MCF 10A (cell line): ENCODE measurements around the gene OSBPL2. TPM values are rescaled to one million over a fixed set of nuclear protein-coding genes. Genes with fewer than 3 reads are reported as not detected.

Source experiments
- BruUV-seq: library from RNA; stranded (reverse); fragments of 400-500 nt; replicated peaks from 2 replicates; lab custom pipeline; 2021; lab: Mats Ljungman, UMichigan
- CTCF ChIA-PET: fragments of 300-600 bp; sonication (Branson Sonifier 250); formaldehyde crosslinking; extraction: SDS; loops from one replicate; lab custom pipeline; 2021; ENCODE audit warnings: antibody characterized with exemption, inconsistent platforms; lab: Yijun Ruan, JAX
- POLR2A ChIA-PET: fragments of 300-600, 350-650 bp; sonication (Branson Sonifier 250); formaldehyde crosslinking; extraction: SDS; loops from one replicate; lab custom pipeline; 2020; ENCODE audit warnings: antibody characterized with exemption, inconsistent platforms; lab: Yijun Ruan, JAX
- DNase-seq: peaks from one replicate; pipeline ENCODE4 v3.0.0-alpha.2; 2018; ENCODE audit not compliant: unreplicated experiment
- H3K27ac Mint-ChIP-seq: one replicate; pipeline ENCODE4 v1.8.0; 2022; ENCODE audit warnings: mild to moderate bottlenecking, low read depth, mixed read lengths; ENCODE audit not compliant: unreplicated experiment
- H3K27me3 Mint-ChIP-seq: one replicate; pipeline ENCODE4 v1.8.0; 2022; ENCODE audit warnings: mixed read lengths; ENCODE audit not compliant: insufficient read depth, unreplicated experiment
- H3K36me3 Mint-ChIP-seq: one replicate; pipeline ENCODE4 v1.8.0; 2022; ENCODE audit warnings: mild to moderate bottlenecking, moderate library complexity, mixed read lengths; ENCODE audit not compliant: insufficient read depth, unreplicated experiment
- H3K4me1 Mint-ChIP-seq: one replicate; pipeline ENCODE4 v1.8.0; 2022; ENCODE audit warnings: mixed read lengths; ENCODE audit not compliant: insufficient read depth, unreplicated experiment
- H3K4me3 Mint-ChIP-seq: one replicate; pipeline ENCODE4 v1.8.0; 2022; ENCODE audit warnings: mild to moderate bottlenecking, moderate library complexity, mixed read lengths; ENCODE audit not compliant: unreplicated experiment
- H3K9me3 Mint-ChIP-seq: one replicate; pipeline ENCODE4 v1.8.0; 2022; ENCODE audit warnings: mixed read lengths; ENCODE audit not compliant: unreplicated experiment
- intact Hi-C: fragments of 100-400 bp; cut with micrococcal nuclease; formaldehyde crosslinking; loops from 2 replicates; pipeline ENCODE4 v1.14.1; 2022
- total RNA-seq: library from RNA; stranded (reverse); gene quantifications from 2 replicates; pipeline ENCODE4 v1.2.3, GENCODE V29; 2022
- TF ChIP-seq, protein P1 (sequence below): fragments of 200-600 bp; IDR thresholded peaks from one replicate; pipeline ENCODE4 v1.8.0; 2022; ENCODE audit warnings: antibody characterized with exemption, mild to moderate bottlenecking; ENCODE audit not compliant: unreplicated experiment

OSBPL2 gene
- total RNA-seq, 1 experiment from 2014 or later: 38.8 TPM

DNA sequence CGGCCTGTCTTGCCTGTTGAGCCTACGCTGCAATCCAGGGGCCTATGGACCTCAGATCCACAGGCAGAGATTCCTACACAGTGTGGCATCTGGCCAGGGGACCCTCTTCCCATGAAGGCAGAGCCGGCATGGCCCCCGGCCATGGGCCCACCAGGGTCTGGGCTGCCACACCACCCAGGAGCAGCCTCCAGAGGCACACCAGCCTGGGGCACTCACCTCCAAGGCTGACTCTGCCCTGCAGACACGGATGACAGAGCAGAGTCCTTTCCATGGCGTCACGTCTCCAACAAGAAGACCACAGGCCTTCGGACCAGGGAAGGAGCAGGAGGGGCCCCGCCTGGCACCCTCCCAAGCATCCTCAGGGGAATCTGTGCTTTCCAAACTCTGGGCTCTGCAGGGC is 14.8 kb upstream of the OSBPL2 start:
- ChIA-PET POLR2A (no interaction called here), CTCF (interaction anchor here (1.4 kb wide), 1 partner anchor 15 kb away, joined by 3 read pairs; no protein-coding TSS in a partner anchor)
- no peak overlapping the region for H3K4me3 Mint-ChIP-seq
- intact Hi-C loops: no loop called here
- DNase-seq: no peak
- no peaks in the 10 kb centered on the region for H3K9me3 Mint-ChIP-seq
- TF ChIP-seq, protein P1, sequence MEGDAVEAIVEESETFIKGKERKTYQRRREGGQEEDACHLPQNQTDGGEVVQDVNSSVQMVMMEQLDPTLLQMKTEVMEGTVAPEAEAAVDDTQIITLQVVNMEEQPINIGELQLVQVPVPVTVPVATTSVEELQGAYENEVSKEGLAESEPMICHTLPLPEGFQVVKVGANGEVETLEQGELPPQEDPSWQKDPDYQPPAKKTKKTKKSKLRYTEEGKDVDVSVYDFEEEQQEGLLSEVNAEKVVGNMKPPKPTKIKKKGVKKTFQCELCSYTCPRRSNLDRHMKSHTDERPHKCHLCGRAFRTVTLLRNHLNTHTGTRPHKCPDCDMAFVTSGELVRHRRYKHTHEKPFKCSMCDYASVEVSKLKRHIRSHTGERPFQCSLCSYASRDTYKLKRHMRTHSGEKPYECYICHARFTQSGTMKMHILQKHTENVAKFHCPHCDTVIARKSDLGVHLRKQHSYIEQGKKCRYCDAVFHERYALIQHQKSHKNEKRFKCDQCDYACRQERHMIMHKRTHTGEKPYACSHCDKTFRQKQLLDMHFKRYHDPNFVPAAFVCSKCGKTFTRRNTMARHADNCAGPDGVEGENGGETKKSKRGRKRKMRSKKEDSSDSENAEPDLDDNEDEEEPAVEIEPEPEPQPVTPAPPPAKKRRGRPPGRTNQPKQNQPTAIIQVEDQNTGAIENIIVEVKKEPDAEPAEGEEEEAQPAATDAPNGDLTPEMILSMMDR: no peak
- no peaks in the 10 kb centered on the region for H3K36me3 Mint-ChIP-seq
- BruUV-seq: no TSS peak
- no peaks in the 10 kb centered on the region for H3K4me1 Mint-ChIP-seq
- H3K27me3 Mint-ChIP-seq: peaks cover 70% of the 10 kb centered on the region
- H3K27ac Mint-ChIP-seq: no peak overlapping the region

DNA sequence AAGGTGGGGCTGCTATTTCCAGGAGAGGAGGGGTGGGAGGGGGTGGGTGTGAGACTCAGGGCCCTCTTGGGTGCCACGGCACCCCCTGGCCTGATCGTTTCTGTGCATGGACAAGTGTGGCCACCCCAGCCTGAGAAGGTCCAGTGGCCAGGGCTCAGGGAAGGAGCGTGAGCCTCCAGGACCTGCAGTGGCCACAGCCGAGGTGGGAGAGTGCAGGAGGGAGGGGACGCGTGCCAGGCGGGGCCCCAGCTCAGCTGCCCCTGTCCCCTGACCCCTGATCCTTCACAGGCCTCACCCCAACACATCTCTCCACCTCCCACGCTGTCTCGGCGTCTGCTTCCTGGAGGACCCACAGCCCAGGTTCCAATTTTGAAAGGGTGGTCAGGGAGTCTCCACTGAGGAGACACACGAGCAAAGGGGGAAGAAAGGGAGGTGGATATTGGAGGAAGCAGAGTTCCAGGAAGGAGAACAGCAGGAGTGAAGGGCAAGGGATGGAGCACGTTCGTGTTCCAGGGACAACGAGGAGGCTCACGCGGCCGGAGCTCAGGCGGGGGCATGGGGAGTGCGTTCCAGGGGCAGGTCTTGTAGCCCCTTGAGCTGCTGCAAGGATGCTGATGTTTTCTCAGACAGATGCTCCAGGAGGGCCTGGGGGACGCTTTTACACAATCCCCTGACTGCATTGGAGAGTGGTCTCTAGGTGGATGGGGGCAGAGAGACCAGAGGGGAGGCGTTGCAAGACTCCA is 14.0 kb upstream of the OSBPL2 start:
- Mint-ChIP-seq H3K4me3 (no peak overlapping the region), H3K9me3 (no peaks in the 10 kb centered on the region), H3K27me3 (peaks cover 63% of the 10 kb centered on the region), H3K27ac (no peak overlapping the region), H3K36me3 (no peaks in the 10 kb centered on the region), H3K4me1 (no peaks in the 10 kb centered on the region)
- TF ChIP-seq, protein P1: no peak
- BruUV-seq: no TSS peak
- CTCF ChIA-PET: no interaction called here
- intact Hi-C loops: no loop called here
- POLR2A ChIA-PET: interaction anchor here (0.6 kb wide), 1 partner anchor 37 kb away, joined by 3 read pairs; no protein-coding TSS in a partner anchor
- no peak for DNase-seq

DNA sequence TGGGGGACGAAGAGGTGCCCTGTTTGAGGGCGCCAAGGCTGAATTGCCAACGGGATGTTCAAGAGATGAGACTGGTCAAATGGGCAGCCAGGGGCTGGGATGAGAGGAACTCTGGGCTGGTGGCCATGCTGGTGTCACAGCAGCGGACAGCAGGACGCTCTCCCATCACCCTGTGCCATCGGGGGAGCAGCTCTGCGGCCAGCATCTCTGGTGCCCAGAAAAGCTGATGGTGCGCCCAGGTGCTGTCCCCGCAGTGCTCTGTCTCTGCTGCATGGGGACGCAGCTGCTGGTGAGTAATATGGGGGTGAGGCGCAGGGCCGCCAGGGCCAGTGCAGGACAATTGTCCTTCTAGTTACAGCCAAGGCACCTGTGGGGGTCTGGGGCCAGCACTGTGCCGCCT is 13.3 kb upstream of the OSBPL2 start:
- BruUV-seq: no TSS peak
- H3K27ac Mint-ChIP-seq: no peak overlapping the region
- TF ChIP-seq, protein P1: no peak
- no peaks in the 10 kb centered on the region for H3K4me1 Mint-ChIP-seq
- POLR2A ChIA-PET: interaction anchor here (0.6 to 1.2 kb wide), 3 partner anchors 11 to 178 kb away, joined by 3 read pairs; no protein-coding TSS in a partner anchor
- intact Hi-C loops: no loop called here
- no peaks in the 10 kb centered on the region for H3K9me3 Mint-ChIP-seq
- no peak overlapping the region for H3K4me3 Mint-ChIP-seq
- no peak for DNase-seq
- CTCF ChIA-PET: no interaction called here
- H3K36me3 Mint-ChIP-seq: no peaks in the 10 kb centered on the region
- peaks cover 60% of the 10 kb centered on the region for H3K27me3 Mint-ChIP-seq

DNA sequence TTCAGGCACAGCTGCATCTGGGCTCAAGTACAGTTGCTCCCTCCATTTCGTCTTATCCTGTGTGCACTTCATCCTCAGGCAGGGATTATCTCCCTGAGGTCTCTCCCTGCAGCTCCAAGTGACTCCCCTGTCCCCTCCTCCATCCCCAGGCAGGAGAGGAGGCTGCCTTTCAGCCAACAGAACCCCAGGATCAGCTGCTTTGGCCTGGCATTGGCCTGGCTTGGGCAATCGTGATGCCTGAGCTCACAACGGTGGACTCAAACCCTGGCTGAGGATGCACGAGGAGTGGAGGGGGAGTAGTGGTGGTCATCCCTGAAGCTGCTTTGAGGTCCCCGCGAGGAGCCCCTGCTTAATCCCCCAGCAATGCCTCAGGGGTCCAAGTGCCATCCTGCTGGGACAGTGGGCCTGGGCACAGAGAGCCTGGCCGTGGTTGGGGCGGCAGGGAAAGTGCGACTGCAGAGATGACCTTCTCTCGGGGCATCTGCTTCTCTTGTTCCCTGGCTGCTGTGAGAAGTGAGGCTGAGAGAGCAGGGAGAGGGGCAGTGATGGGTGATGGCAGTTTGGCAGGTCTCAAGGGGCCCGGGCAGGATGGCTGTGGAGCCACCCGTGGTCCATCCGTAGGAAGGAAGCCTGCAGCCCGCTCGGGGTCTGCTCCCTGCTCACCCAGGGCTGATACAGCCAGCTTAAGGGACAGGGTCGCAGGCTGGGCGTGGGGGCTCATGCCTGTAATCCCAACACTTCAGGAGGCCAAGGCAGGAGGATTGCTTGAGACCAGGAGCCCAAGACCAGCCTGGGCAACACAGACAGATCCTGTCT is 12.3 kb upstream of the OSBPL2 start:
- intact Hi-C loops: no loop called here
- no TSS peak for BruUV-seq
- no peak overlapping the region for H3K4me3 Mint-ChIP-seq
- H3K27me3 Mint-ChIP-seq: peaks cover 55% of the 10 kb centered on the region
- H3K9me3 Mint-ChIP-seq: no peaks in the 10 kb centered on the region
- TF ChIP-seq, protein P1: no peak
- CTCF ChIA-PET: interaction anchor here (0.6 to 0.7 kb wide), 2 partner anchors 49 to 214 kb away, joined by 3 read pairs; no protein-coding TSS in a partner anchor
- no peaks in the 10 kb centered on the region for H3K4me1 Mint-ChIP-seq
- DNase-seq: no peak
- H3K27ac Mint-ChIP-seq: no peak overlapping the region
- H3K36me3 Mint-ChIP-seq: no peaks in the 10 kb centered on the region
- POLR2A ChIA-PET: interaction anchor here (0.6 to 1.2 kb wide), 3 partner anchors 10 to 179 kb away, joined by 3 read pairs; no protein-coding TSS in a partner anchor
